ENCODE measurements around the gene TNPO3. TPM values are rescaled to one million over a fixed set of nuclear protein-coding genes. Genes with fewer than 3 reads are reported as not detected.
"Not testable (repeated sequence)": the region's sequence is repeated elsewhere in the genome, so short reads cannot be mapped to it uniquely, and the experiment has no call there.

TNPO3 gene
- total RNA-seq, 2 experiments from 2014 or later = 47.2 to 47.9 TPM

GRCh38 chr7:128915841-128916642 lies 138.9 kb downstream of the TNPO3 start:
- peaks cover 4% of the 10 kb centered on the region for H3K4me1 Mint-ChIP-seq (ENCODE audit: low read depth)
- no peaks in the 10 kb centered on the region for H3K36me3 Mint-ChIP-seq (ENCODE audit: low read depth)
- ChIA-PET CTCF (no interaction called here), POLR2A (no interaction called here)
- H3K4me3 Mint-ChIP-seq = no peak overlapping the region
- H3K9me3 Mint-ChIP-seq (ENCODE audit: insufficient read depth) = no peaks in the 10 kb centered on the region
- H3K27ac Mint-ChIP-seq = no peak overlapping the region
- ATAC-seq (no peak), DNase-seq (no peak)
- H3K27me3 Mint-ChIP-seq (ENCODE audit: low read depth) = peaks cover 57% of the 10 kb centered on the region

- H3K27me3 Mint-ChIP-seq (ENCODE audit: low read depth) = peaks cover 54% of the 10 kb centered on the region
- POLR2A ChIA-PET = no interaction called here
- no peak for ATAC-seq
- H3K27ac Mint-ChIP-seq = no peak overlapping the region
- CTCF ChIA-PET = no interaction called here
- H3K36me3 Mint-ChIP-seq (ENCODE audit: low read depth) = no peaks in the 10 kb centered on the region
- DNase-seq = no peak
- H3K4me3 Mint-ChIP-seq = no peak overlapping the region
- H3K9me3 Mint-ChIP-seq (ENCODE audit: insufficient read depth) = no peaks in the 10 kb centered on the region
- peaks cover 4% of the 10 kb centered on the region for H3K4me1 Mint-ChIP-seq (ENCODE audit: low read depth)
Measured at GRCh38 chr7:128915271-128915819, 139.6 kb downstream of the TNPO3 start.

GRCh38 chr7:128914566-128915151 lies 140.3 kb downstream of the TNPO3 start:
- ChIA-PET POLR2A (no interaction called here), CTCF (no interaction called here)
- Mint-ChIP-seq H3K36me3 (ENCODE audit: low read depth) (no peaks in the 10 kb centered on the region), H3K27ac (no peak overlapping the region), H3K27me3 (ENCODE audit: low read depth) (peaks cover 54% of the 10 kb centered on the region), H3K9me3 (ENCODE audit: insufficient read depth) (no peaks in the 10 kb centered on the region), H3K4me1 (ENCODE audit: low read depth) (peaks cover 4% of the 10 kb centered on the region), H3K4me3 (no peak overlapping the region)
- DNase-seq (no peak), ATAC-seq (no peak)

GRCh38 chr7:128913870-128914565 lies 140.9 kb downstream of the TNPO3 start:
- no peak overlapping the region for H3K27ac Mint-ChIP-seq
- POLR2A ChIA-PET = no interaction called here
- H3K4me1 Mint-ChIP-seq (ENCODE audit: low read depth) = peaks cover 4% of the 10 kb centered on the region
- no peak overlapping the region for H3K4me3 Mint-ChIP-seq
- H3K27me3 Mint-ChIP-seq (ENCODE audit: low read depth) = peaks cover 56% of the 10 kb centered on the region
- H3K36me3 Mint-ChIP-seq (ENCODE audit: low read depth) = no peaks in the 10 kb centered on the region
- CTCF ChIA-PET = no interaction called here
- DNase-seq = no peak
- ATAC-seq = no peak
- no peaks in the 10 kb centered on the region for H3K9me3 Mint-ChIP-seq (ENCODE audit: insufficient read depth)

- H3K4me1 Mint-ChIP-seq (ENCODE audit: low read depth); H3K27ac Mint-ChIP-seq; H3K36me3 Mint-ChIP-seq (ENCODE audit: low read depth); H3K4me3 Mint-ChIP-seq; CTCF ChIA-PET; H3K9me3 Mint-ChIP-seq (ENCODE audit: insufficient read depth); POLR2A ChIA-PET; DNase-seq; ATAC-seq: not testable (repeated sequence)
- peaks cover 57% of the 10 kb centered on the region for H3K27me3 Mint-ChIP-seq (ENCODE audit: low read depth)
Measured at GRCh38 chr7:128912709-128913495, 142.0 kb downstream of the TNPO3 start.

GRCh38 chr7:128912281-128912680 lies 142.6 kb downstream of the TNPO3 start:
- Mint-ChIP-seq H3K9me3 (ENCODE audit: insufficient read depth) (no peaks in the 10 kb centered on the region), H3K4me3 (no peak overlapping the region), H3K27me3 (ENCODE audit: low read depth) (peaks cover 55% of the 10 kb centered on the region), H3K27ac (no peak overlapping the region), H3K4me1 (ENCODE audit: low read depth) (peaks cover 4% of the 10 kb centered on the region), H3K36me3 (ENCODE audit: low read depth) (no peaks in the 10 kb centered on the region)
- no peak for ATAC-seq
- ChIA-PET CTCF (interaction anchor here (2.4 kb wide), 1 partner anchor 179 kb away, joined by 6 read pairs; no protein-coding TSS in a partner anchor), POLR2A (no interaction called here)
- no peak for DNase-seq

- POLR2A ChIA-PET = interaction anchor here (0.7 kb wide), 1 partner anchor 143 kb away, joined by 3 read pairs; no protein-coding TSS in a partner anchor
- no peak for DNase-seq
- H3K36me3 Mint-ChIP-seq (ENCODE audit: low read depth) = no peaks in the 10 kb centered on the region
- no peak overlapping the region for H3K27ac Mint-ChIP-seq
- H3K27me3 Mint-ChIP-seq (ENCODE audit: low read depth) = peaks cover 48% of the 10 kb centered on the region
- CTCF ChIA-PET = interaction anchor here (2.4 kb wide), 1 partner anchor 180 kb away, joined by 6 read pairs; no protein-coding TSS in a partner anchor
- H3K9me3 Mint-ChIP-seq (ENCODE audit: insufficient read depth) = no peaks in the 10 kb centered on the region
- no peak overlapping the region for H3K4me3 Mint-ChIP-seq
- H3K4me1 Mint-ChIP-seq (ENCODE audit: low read depth) = peaks cover 4% of the 10 kb centered on the region
- ATAC-seq = no peak
Measured at GRCh38 chr7:128911423-128912031, 143.4 kb downstream of the TNPO3 start.

GRCh38 chr7:128910569-128910945 lies 144.4 kb downstream of the TNPO3 start, which contains the start of gene KCP:
Gene KCP (minus strand): TSS chr7:128910709. CDS start chr7:128910676, 33 bp downstream.
- Mint-ChIP-seq H3K27me3 (ENCODE audit: low read depth) (peaks cover 47% of the 10 kb centered on the region), H3K36me3 (ENCODE audit: low read depth) (no peaks in the 10 kb centered on the region), H3K4me1 (ENCODE audit: low read depth) (peaks cover 3% of the 10 kb centered on the region), H3K9me3 (ENCODE audit: insufficient read depth) (no peaks in the 10 kb centered on the region), H3K4me3 (no peak within 1 kb of the TSS), H3K27ac (no peak within 1 kb of the TSS)
- no peak for ATAC-seq
- ChIA-PET CTCF (interaction anchor here (1.0 to 2.4 kb wide), 2 partner anchors 14 to 181 kb away, joined by 3 to 6 read pairs; no protein-coding TSS in a partner anchor), POLR2A (interaction anchor here (0.7 kb wide), 1 partner anchor 144 kb away, joined by 3 read pairs; no protein-coding TSS in a partner anchor)
- DNase-seq = no peak

GRCh38 chr7:128909625-128910568 lies 145.0 kb downstream of the TNPO3 start:
- H3K36me3 Mint-ChIP-seq (ENCODE audit: low read depth) = no peaks in the 10 kb centered on the region
- POLR2A ChIA-PET = no interaction called here
- ATAC-seq (no peak), DNase-seq (no peak)
- H3K4me1 Mint-ChIP-seq (ENCODE audit: low read depth) = no peaks in the 10 kb centered on the region
- no peak overlapping the region for H3K27ac Mint-ChIP-seq
- H3K27me3 Mint-ChIP-seq (ENCODE audit: low read depth) = peaks cover 43% of the 10 kb centered on the region
- CTCF ChIA-PET = interaction anchor here (1.0 to 2.4 kb wide), 4 partner anchors 15 to 182 kb away, joined by 3 to 7 read pairs (median 6); no protein-coding TSS in a partner anchor
- H3K9me3 Mint-ChIP-seq (ENCODE audit: insufficient read depth) = no peaks in the 10 kb centered on the region
- H3K4me3 Mint-ChIP-seq = no peak overlapping the region

Measured in activated CD8-positive, alpha-beta T cell treated with anti-CD3 and anti-CD28 coated beads, Interleukin-2, amount 10 ng/mL, durations not matched to agents 7 days and 5 days (primary cell).